K562 (cell line): Measurements from ENCODE around the gene DCPS. TPM values are rescaled to one million over a fixed set of nuclear protein-coding genes. Genes with fewer than 3 reads are reported as not detected.
"Not testable (repeated sequence)": the region's sequence is repeated elsewhere in the genome, so short reads cannot be mapped to it uniquely, and the experiment has no call there.

Experiments
- ATAC-seq: fragments of 200-7000 bp; cut with Tn5 transposase; 3 replicates; pipeline ENCODE4 v1.9.1; 2020; ENCODE audit warnings: moderate library complexity
- BruUV-seq: library from RNA; stranded (reverse); fragments of 400-500 nt; replicated peaks from 2 replicates; lab custom pipeline; 2021; lab: Mats Ljungman, UMichigan
- CTCF ChIA-PET: fragments of 300-600 bp; formaldehyde crosslinking; extraction: SDS; loops from one replicate; lab custom pipeline; 2021; ENCODE audit warnings: low intra/inter-chr PET ratio; lab: Yijun Ruan, JAX
- POLR2A ChIA-PET: fragments of 300-600, 350-650 bp; sonication (Branson Sonifier 250); formaldehyde crosslinking; extraction: SDS; loops from one replicate; lab custom pipeline; 2021; ENCODE audit warnings: antibody characterized with exemption, inconsistent platforms; lab: Yijun Ruan, JAX
- DNase-seq, 4 experiments: peaks; one replicate each; pipeline versions ENCODE4 v3.0.0 to v3.0.0-alpha.2; 2011 to 2018; ENCODE audit warnings: low spot score in 3 of 4, mixed read lengths in 3 of 4; ENCODE audit errors: extremely low read depth in 1 of 4
- FAIRE-seq: peaks from 2 replicates; lab custom pipeline; 2011; peaks lifted over from hg19 to GRCh38; lab: Jason Lieb, UNC
- H2AFZ ChIP-seq: 2 replicates; pipeline ENCODE4 v1.6.0; 2011; ENCODE audit warnings: low read depth, low read length, control low read depth, inconsistent platforms
- H3K27ac ChIP-seq: fragments of 200-600 bp; 3 replicates; pipeline ENCODE4 v1.8.0; 2011; ENCODE audit warnings: low read depth, mild to moderate bottlenecking, control low read depth, inconsistent platforms, low read length, moderate library complexity, mixed read lengths; ENCODE audit errors: extremely low read depth
- H3K27me3 ChIP-seq, 2 experiments: fragments of 300-600 bp in 1 of 2; 2 replicates in 1 of 2; 3 replicates in 1 of 2; pipeline versions ENCODE4 v1.6.0 to v1.8.0; 2011; ENCODE audit warnings: inconsistent platforms in 2 of 2, low read length in 2 of 2, mild to moderate bottlenecking in 1 of 2, mixed read lengths in 1 of 2, moderate library complexity in 1 of 2; ENCODE audit not compliant: control insufficient read depth in 2 of 2, insufficient read depth in 2 of 2
- H3K36me3 ChIP-seq: fragments of 300-600 bp; 3 replicates; pipeline ENCODE4 v1.8.0; 2011; ENCODE audit warnings: mild to moderate bottlenecking, low read length, inconsistent platforms; ENCODE audit not compliant: control insufficient read depth, insufficient read depth
- H3K4me1 ChIP-seq, 2 experiments: fragments of 200-600 bp in 1 of 2; replicated peaks in 1 of 2; 2 replicates in 1 of 2; 3 replicates in 1 of 2; pipeline versions ENCODE4 v1.5.1 to v1.8.0; 2011; ENCODE audit warnings: inconsistent platforms in 2 of 2, low read length in 2 of 2, mild to moderate bottlenecking in 1 of 2, mixed read lengths in 1 of 2, moderate library complexity in 1 of 2; ENCODE audit not compliant: control insufficient read depth in 2 of 2, insufficient read depth in 2 of 2
- H3K4me2 ChIP-seq: 2 replicates; pipeline ENCODE4 v1.6.1; 2011; ENCODE audit warnings: low read length, control low read depth, inconsistent platforms, mixed read lengths; ENCODE audit not compliant: insufficient read depth
- H3K4me3 ChIP-seq: fragments of 200-600 bp; sonication (generic), shearing (Covaris generic); 2 replicates; pipeline ENCODE4 v1.5.1; 2016; ENCODE audit warnings: control low read depth, inconsistent platforms
- H3K79me2 ChIP-seq: fragments of 200-600 bp; 3 replicates; pipeline ENCODE4 v1.8.0; 2011; ENCODE audit warnings: low read length, inconsistent platforms; ENCODE audit not compliant: control insufficient read depth, insufficient read depth
- H3K9ac ChIP-seq, 2 experiments: 2 replicates each; pipeline versions ENCODE4 v1.6.0 to v1.6.1; 2011; ENCODE audit warnings: low read depth in 2 of 2, low read length in 2 of 2, control low read depth in 1 of 2, inconsistent platforms in 1 of 2, mild to moderate bottlenecking in 1 of 2, mixed read lengths in 1 of 2; ENCODE audit not compliant: insufficient read depth in 1 of 2
- H3K9me1 ChIP-seq: one replicate; pipeline ENCODE4 v1.6.0; 2011; ENCODE audit warnings: inconsistent platforms, mild to moderate bottlenecking, low read length, moderate library complexity; ENCODE audit not compliant: control insufficient read depth, insufficient read depth
- H3K9me3 ChIP-seq: replicated peaks from 2 replicates; pipeline ENCODE4 v1.5.1; 2011; ENCODE audit warnings: low read depth, low read length, inconsistent platforms; ENCODE audit not compliant: control insufficient read depth, insufficient read depth
- H4K20me1 ChIP-seq: replicated peaks from 2 replicates; pipeline ENCODE4 v1.6.1; 2011; ENCODE audit warnings: low read length, inconsistent platforms, mixed read lengths; ENCODE audit not compliant: control insufficient read depth, insufficient read depth
- ARID1B ChIP-seq: fragments of 450-650 bp; IDR thresholded peaks from 2 replicates; pipeline ENCODE4 v1.6.1; 2016; ENCODE audit warnings: antibody characterized with exemption, mild to moderate bottlenecking, inconsistent platforms
- CTBP1 ChIP-seq: fragments of 450-650 bp; IDR thresholded peaks from 2 replicates; pipeline ENCODE4 v1.6.1; 2016; ENCODE audit warnings: borderline replicate concordance
- RFX5 ChIP-seq: IDR thresholded peaks from 2 replicates; pipeline ENCODE4 v1.6.1; 2011; ENCODE audit warnings: low read depth, mild to moderate bottlenecking, improper control_type of control experiment, low read length
- WGBS: fragments of 100-300 bp; shearing (Covaris generic); methylation state at CpG from one replicate; pipeline ENCODE4 v1.1.6; 2016; ENCODE audit warnings: low coverage, mixed read lengths; ENCODE audit not compliant: insufficient coverage; ENCODE audit errors: missing lambda C conversion rate; 5-methylcytosine and 5-hydroxymethylcytosine counted together
- in situ Hi-C: fragments of 300-500 bp; cut with MboI; formaldehyde crosslinking; loops from 4 replicates; pipeline ENCODE4 v1.15.0; 2018; ENCODE audit warnings: inconsistent platforms, mixed read lengths
- intact Hi-C: fragments of 100-400 bp; cut with micrococcal nuclease; formaldehyde crosslinking; loops from 2 replicates; pipeline ENCODE4 v1.14.2; 2022
- polyA plus RNA-seq, 8 experiments: library from polyadenylated mRNA; depleted of rRNA in 4 of 8; stranded (reverse) in 5 of 8; unstranded in 3 of 8; fragments of >200 nt; fragmentation: Nextera tagmentation in 2 of 8; fragmentation: Illumina TruSeq in 1 of 8; extraction: Ambion mirVana in 2 of 8; extraction: Trizol in 1 of 8; gene quantifications; 2 replicates each; pipeline versions ENCODE4 v1.2.1 to v1.2.3, GENCODE V29; 2011 to 2014; ENCODE audit warnings: inconsistent platforms in 1 of 8, missing spikeins in 1 of 8
- total RNA-seq, 7 experiments: library from RNA; depleted of rRNA in 6 of 7; stranded (reverse); fragments of >200 nt in 6 of 7; fragmentation: Illumina TruSeq in 2 of 7; extraction: Trizol in 2 of 7; gene quantifications; 2 replicates each; pipeline versions ENCODE4 v1.2.1 to v1.2.3, GENCODE V29; 2011 to 2021; ENCODE audit warnings: low replicate concordance in 1 of 7

Gene DCPS
- total and polyA plus RNA-seq, 9 of the 15 experiments (the other 6 are each of a cell fraction or from before 2014, with no cell fraction given), result 8.7 to 38.1 (median 17.9) TPM

DNA sequence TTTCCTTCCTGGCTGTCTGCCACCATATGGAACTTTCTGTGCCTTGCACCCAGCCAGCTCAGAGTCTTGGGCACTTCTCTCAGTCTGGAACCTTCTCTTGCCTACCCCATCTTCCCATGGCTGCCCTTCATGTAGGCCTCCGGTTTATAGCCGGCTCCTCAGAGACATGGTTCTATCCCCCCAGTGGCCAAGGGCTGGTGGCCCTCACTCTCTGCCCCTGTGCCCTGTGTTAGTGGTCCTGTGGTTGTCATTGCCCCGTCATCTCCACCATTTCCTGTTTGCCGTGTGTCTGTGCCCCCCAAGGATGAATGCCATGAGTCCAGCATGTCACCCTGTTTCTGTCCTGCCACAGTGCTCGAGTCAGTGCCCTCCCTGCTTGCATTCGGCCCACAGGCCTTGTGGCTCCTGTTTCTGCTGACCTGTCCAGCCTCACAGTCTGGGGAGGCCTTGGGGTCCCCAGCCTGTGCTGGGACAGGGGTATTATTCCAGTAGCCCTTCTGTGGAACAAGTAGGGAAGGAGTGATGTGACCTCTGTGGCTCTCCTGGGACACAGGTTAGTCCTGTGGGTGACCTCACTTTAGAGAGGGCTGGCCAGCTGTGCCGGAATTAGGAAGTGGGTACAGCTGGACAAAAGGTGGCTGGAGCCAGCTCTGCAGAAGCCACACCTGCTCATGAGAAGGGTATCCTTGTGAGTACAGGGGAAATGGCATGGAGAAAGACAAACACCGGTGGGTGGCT lies 82.3 kb downstream of the DCPS start:
- no peak for TF ChIP-seq RFX5
- TF ChIP-seq, all 486 proteins: peak for 0
- BruUV-seq, result no TSS peak
- ChIA-PET CTCF (no interaction called here), POLR2A (no interaction called here)
- DNase-seq (no peak), FAIRE-seq (no peak), ATAC-seq (peak; percentile 16)
- no peaks in the 10 kb centered on the region for H3K36me3 ChIP-seq
- intact Hi-C loops, result no loop called here
- H4K20me1 ChIP-seq, result 0 out of 2 replicates have a peak, but pooled peaks cover under 1% of the 10 kb centered on the region
- H3K9me1 ChIP-seq, result no peaks in the 10 kb centered on the region
- WGBS, result 64% methylated on average over 7 of the region's 8 CpGs
- H2AFZ ChIP-seq, result no peak overlapping the region
- H3K4me2 ChIP-seq, result no peak overlapping the region
- in situ Hi-C loops, result no loop called here
- H3K79me2 ChIP-seq, result no peaks in the 10 kb centered on the region
- H3K9me3 ChIP-seq, result no peaks in the 10 kb centered on the region
- peaks cover 0 to 9% of the 10 kb centered on the region in 2 experiments for H3K4me1 ChIP-seq
- peak overlapping the region in 1 of 2 experiments; percentile 64; a peak in 2 of 4 replicates for H3K9ac ChIP-seq
- no peaks in the 10 kb centered on the region for H3K27me3 ChIP-seq
- H3K27ac ChIP-seq, result no peak overlapping the region
- H3K4me3 ChIP-seq, result no peak overlapping the region

DNA sequence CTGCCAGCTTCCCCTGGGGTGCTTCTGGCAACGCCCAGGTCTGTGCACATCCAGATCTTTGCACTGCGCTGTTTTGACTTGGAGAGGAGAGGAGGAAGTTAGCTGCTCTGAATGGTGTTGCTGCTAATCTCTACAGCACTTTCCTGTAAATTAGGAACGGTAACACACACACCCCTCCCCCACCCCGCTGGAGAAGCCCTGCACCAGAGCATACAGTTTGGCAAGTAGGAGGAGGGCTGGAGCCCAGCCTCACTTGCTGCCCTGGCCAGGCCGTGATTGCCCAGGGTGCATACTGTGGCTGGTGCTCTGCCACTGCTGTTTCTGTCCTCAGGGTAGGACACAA lies 82.8 kb downstream of the DCPS start:
- H2AFZ ChIP-seq, CTCF ChIA-PET, H3K4me2 ChIP-seq, H3K27me3 ChIP-seq, H3K9me1 ChIP-seq, H4K20me1 ChIP-seq, H3K79me2 ChIP-seq, H3K9me3 ChIP-seq, BruUV-seq, H3K4me1 ChIP-seq, H3K36me3 ChIP-seq, FAIRE-seq, intact Hi-C loops, H3K27ac ChIP-seq, in situ Hi-C loops, H3K4me3 ChIP-seq: not testable (repeated sequence)
- WGBS, result 8% methylated on average over 3 of the region's 5 CpGs
- DNase-seq (peak in 1 of 4 experiments; percentile 23), ATAC-seq (peak; percentile 64)
- H3K9ac ChIP-seq, result peak overlapping the region in 1 of 2 experiments; percentile 3; a peak in 1 of 4 replicates
- POLR2A ChIA-PET, result interaction anchor here (0.6 kb wide), 1 partner anchor 218 kb away, joined by 3 read pairs; no protein-coding TSS in a partner anchor
- 0 out of 2 replicates have a peak, but pooled peaks have one; percentile 16 for TF ChIP-seq ARID1B
- TF ChIP-seq CTBP1, result peak; percentile 34; the same call in 1 of the 2 replicates
